GM19438 (cell line): ENCODE data around the gene SUMO3.

Source experiments
- ATAC-seq: cut with Tn5 transposase; IDR thresholded peaks from one replicate; pipeline ENCODE4 v1.9.1; 2021; ENCODE audit warnings: low read depth; ENCODE audit not compliant: unreplicated experiment

SUMO3 gene

DNA sequence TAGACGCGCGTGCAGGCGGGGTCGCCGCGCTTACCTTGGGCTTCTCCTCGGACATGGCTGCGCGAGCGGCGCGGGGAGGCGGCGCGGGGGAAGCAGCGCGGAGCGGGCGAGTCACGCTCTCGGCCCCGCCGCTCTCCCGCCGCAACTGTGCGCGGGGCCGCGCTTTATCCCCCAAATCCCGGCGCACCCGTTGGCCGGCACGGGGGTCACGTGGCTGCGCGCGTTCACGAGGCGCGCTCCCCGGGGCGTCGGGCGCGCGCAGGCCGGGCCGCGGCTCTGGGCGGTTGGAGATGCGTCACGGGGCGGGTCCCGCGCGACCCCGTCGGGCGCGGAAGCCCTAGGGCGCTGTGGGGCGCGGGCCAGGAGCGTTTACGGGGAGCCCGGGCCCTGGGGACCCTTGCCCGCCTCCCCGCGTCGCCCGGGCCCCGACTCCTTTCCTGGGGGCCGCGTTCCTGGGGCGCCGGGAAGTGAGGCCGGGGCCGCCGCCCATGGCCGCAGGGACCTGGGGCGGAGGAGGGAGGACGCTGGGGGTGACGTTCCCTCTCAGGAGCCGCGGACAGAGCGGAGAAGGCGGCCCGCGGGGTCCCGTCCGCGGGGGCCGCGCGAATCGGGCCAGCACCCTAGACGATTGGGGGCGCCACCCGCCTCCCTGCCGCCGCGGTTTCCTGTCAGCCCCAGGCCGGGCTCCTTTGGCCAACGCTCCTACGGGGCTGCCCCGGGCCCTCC lies at the start of gene SUMO3:
SUMO3 (minus strand) TSS at position 149 of the 726 bp plus-strand sequence; CDS start at position 55, 94 bp downstream.
- ATAC-seq = peak; percentile 44

- no peak for ATAC-seq
Observed at GRCh38 chr21:44867464-44867863, 49.6 kb upstream of the SUMO3 start.

DNA sequence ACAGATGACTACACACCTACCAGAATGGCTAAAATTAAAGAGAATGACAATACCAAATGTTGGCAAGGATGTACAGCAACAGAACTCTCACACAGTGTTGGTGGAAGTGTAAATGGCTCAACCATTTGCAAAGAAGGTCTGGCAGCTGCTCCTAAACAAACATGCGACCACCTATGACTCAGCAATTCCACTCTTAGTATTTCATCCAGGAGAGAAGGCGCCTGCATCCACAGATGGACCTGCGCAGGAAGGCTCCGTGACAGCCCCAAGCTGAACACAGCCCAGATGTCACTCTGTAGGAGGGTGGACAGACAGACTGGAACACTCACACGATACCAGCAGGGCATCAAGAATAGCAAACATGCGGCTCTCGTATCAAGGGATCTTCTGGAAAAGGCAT lies 48.9 kb upstream of the SUMO3 start:
- ATAC-seq = no peak

GRCh38 chr21:44865561-44866280 lies 47.9 kb upstream of the SUMO3 start:
- ATAC-seq = no peak

GRCh38 chr21:44862869-44863685 lies 45.2 kb upstream of the SUMO3 start:
- ATAC-seq = no peak

- no peak for ATAC-seq
Observed at GRCh38 chr21:44858791-44859190, 40.9 kb upstream of the SUMO3 start.

GRCh38 chr21:44858291-44858690 lies 40.4 kb upstream of the SUMO3 start:
- ATAC-seq = no peak

DNA sequence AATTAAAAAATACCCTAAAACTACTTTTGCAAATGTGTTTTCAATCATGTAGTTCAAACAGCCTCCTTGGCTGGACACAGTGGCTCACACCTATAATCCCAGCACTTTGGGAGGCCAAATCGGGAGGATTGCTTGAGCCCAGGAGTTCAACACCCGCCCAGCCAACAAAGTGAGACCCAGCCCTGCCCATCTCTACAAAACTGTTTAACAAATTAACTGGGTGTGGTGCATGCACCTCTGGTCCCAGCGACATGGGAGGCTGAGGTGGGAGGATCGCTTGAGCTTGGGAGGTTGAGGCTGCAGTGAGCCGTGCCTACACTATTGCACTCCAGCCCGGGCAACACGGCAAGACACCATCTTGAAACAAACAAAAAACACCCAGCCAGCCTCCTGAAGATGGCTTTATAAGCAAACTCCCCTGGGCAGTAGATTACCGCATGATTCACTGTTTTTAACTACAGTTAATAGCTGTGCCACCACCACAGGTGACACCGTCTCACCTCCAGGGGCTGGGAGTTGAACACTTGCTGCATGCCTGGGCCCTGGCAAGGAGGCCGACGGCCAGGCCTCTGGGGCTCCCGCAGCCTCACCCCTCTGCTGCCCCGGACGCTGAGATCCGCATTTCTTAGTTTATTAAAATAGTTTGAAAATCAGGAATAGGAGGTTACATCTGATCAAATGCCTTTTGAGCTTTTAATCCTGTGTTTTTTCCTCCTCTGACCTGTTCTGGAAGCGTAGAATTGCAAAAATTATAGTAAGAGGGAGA lies 39.4 kb upstream of the SUMO3 start:
- ATAC-seq = no peak

- no peak for ATAC-seq
Observed at GRCh38 chr21:44856131-44856530, 38.3 kb upstream of the SUMO3 start.

- no peak for ATAC-seq
Observed at GRCh38 chr21:44855572-44855971, 37.7 kb upstream of the SUMO3 start.

GRCh38 chr21:44854664-44855446 lies 37.0 kb upstream of the SUMO3 start:
- ATAC-seq = no peak

GRCh38 chr21:44854391-44854663 lies 36.5 kb upstream of the SUMO3 start:
- ATAC-seq = no peak

GRCh38 chr21:44853601-44854390 lies 35.9 kb upstream of the SUMO3 start:
- no peak for ATAC-seq

DNA sequence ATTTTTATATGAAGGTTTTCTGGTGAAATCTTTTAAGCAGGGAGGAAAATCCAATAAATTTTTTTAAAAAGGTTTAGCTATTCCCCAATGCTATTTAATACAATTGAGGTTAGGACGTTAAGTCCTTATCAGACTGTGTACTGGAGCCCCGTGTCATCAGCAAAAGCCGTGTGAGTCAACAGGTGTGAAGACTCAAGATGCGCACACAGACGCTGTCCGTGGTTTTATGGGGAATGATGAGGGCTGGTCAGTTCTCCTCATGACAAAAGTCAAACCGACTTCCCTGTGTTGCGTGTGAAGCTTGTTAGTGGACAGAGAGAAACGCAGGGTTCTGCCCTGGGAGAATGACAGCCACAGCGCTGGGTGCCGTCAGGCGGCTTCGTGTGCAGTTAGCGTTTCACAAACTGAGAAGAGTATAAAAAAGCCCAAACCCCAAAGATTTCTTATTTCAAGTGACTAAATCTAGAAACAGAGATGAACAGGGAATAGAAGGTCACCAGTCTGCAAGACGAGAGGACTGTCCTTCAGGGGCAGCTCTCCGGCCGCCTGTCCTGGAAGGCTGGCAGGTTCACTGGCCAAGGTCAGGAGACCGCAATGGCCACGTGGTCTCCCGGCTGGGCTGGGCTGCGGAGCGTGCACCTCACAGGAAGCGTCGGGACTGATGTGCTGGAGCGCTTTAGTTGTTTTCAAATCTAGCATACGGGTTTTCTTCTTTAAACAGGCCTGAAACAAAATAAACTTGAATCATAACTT lies 33.2 kb upstream of the SUMO3 start:
- ATAC-seq = no peak

DNA sequence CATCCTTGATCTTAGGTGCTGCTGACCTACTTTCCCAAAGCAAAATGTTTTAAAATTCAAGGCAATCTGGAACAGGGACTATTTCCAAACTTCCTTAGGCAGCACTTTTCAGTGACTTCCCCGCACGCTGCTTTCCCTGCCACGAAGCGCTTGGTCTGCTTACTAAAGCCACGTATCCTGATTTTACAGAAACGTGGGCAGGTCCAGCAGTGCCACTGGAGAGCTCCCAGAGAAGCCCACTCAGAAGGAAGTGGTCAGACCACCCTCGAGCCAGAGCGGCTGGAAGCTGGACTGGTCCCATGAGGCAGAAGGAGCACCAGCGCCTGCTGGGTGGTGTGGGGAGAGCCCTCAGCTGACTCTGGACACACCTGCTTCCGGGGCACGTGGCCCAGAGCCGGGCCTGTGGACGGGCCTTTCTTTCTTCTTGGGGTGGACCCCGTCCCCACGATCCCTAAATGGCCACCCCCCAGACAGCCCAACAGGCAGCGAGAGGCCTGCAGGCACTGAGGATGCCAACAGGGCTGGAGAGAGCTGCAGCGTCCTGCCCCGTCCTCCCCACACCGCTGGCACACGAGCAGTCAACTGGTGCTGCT lies 32.4 kb upstream of the SUMO3 start:
- ATAC-seq = no peak

DNA sequence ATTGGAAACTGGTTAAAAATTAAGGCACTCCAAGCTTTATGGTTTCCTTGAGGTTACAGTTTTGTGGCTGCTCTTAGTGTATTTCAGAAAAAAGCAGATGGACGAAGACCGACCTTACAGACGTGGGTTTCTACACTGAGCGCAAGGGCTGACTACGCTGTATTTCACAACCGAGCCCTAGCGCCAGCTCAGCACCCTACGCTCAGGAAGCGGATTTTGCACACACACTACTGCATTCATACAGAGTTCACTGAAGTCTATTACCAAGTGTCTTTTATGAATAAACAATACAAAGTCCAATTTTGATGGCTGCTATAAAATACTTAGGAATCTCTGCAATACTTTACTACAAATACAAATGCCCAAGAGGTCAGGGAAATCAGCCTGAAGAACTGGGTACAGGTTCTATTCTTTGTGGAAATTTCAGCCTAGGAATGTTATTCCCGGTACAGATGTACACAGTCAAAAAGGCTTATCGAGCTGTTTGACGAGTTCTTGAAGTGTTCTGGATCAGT lies 31.8 kb upstream of the SUMO3 start:
- no peak for ATAC-seq

GRCh38 chr21:44848821-44849521 lies 31.1 kb upstream of the SUMO3 start:
- no peak for ATAC-seq
